Heart left ventricle (tissue), 16 donors: ENCODE data around the gene C6orf15. TPM values are rescaled to one million over a fixed set of nuclear protein-coding genes. Genes with fewer than 3 reads are reported as not detected.
A peak's percentile ranks its signal among the peaks of the same experiment; 100 is the strongest.

ENCODE experiments used
- ATAC-seq, 4 donors: fragments of 200-7000 bp; cut with Tn5 transposase; one replicate each; pipeline ENCODE4 v1.9.1; 2020 to 2022; ENCODE audit warnings: moderate library complexity in 4 of 4, mild to moderate bottlenecking in 3 of 4, moderate number of reproducible peaks in 1 of 4
- DNase-seq, 5 donors: peaks; one replicate each; pipeline ENCODE4 v3.0.0-alpha.2; 2020
- H3K27ac ChIP-seq, 12 donors: fragments of 200-600 bp; sonication (generic) in 4 of 12; one replicate each; pipeline versions ENCODE4 v1.5.0 to v1.8.0; 2016 to 2022; ENCODE audit warnings: mild to moderate bottlenecking in 2 of 12
- H3K27me3 ChIP-seq, 9 donors: fragments of 200-600 bp; sonication (generic) in 2 of 9; one replicate each; pipeline versions ENCODE4 v1.5.1 to v1.8.0; 2016 to 2022; ENCODE audit warnings: mild to moderate bottlenecking in 3 of 9
- H3K36me3 ChIP-seq, 9 donors: fragments of 200-600 bp; sonication (generic) in 2 of 9; one replicate each; pipeline versions ENCODE4 v1.5.0 to v1.8.0; 2018 to 2022; ENCODE audit warnings: mild to moderate bottlenecking in 2 of 9
- H3K4me1 ChIP-seq, 12 donors: fragments of 200-600 bp; sonication (generic) in 4 of 12; one replicate each; pipeline versions ENCODE4 v1.5.0 to v1.8.0; 2016 to 2022; ENCODE audit warnings: mild to moderate bottlenecking in 3 of 12
- H3K4me3 ChIP-seq, 12 donors: fragments of 200-600 bp; sonication (generic) in 4 of 12; one replicate each; pipeline versions ENCODE4 v1.5.0 to v1.8.0; 2017 to 2022; ENCODE audit warnings: mild to moderate bottlenecking in 9 of 12, moderate library complexity in 4 of 12
- H3K9me3 ChIP-seq, 12 donors: fragments of 200-600 bp; sonication (generic) in 4 of 12; one replicate each; pipeline versions ENCODE4 v1.5.0 to v1.8.0; 2016 to 2022; ENCODE audit warnings: mild to moderate bottlenecking in 1 of 12
- POLR2A ChIP-seq, 2 donors: fragments of 450-650 bp; IDR thresholded peaks; one replicate each; pipeline ENCODE4 v1.6.1; 2017; ENCODE audit warnings: antibody characterized with exemption in 2 of 2, mild to moderate bottlenecking in 2 of 2, moderate library complexity in 2 of 2
- WGBS, 4 donors: extraction: QIAGEN DNeasy Blood & Tissue Kit in 2 of 4; methylation state at CpG; one replicate each; pipeline versions ENCODE4 v1.1.5 to v1.1.7; 2013 to 2018; 5-methylcytosine and 5-hydroxymethylcytosine counted together
- intact Hi-C, 10 donors: fragments of 100-400 bp; cut with DNase I; formaldehyde crosslinking; loops; one replicate each; pipeline versions ENCODE4 v1.11.1 to v1.14.2; 2022
- polyA plus RNA-seq, 2 donors: library from polyadenylated mRNA; stranded (reverse); fragments of 200-250 nt; gene quantifications; one replicate each; pipeline ENCODE4 v1.2.3, GENCODE V29; 2013
- total RNA-seq, 9 donors: library from RNA; depleted of rRNA in 2 of 9; stranded (reverse); fragments of >200 nt in 2 of 9; fragmentation: NEBNext Ultra II Directional in 3 of 9; extraction: Animal tissue kit (Norgen Biotek cat#: 25700) in 3 of 9; gene quantifications; one replicate each; pipeline versions ENCODE4 v1.1.0 to v1.2.4, GENCODE V29; 2016 to 2023
- TF ChIP-seq, protein P1 (sequence below), 12 donors: fragments of 200-600 bp; sonication (generic) in 4 of 12; IDR thresholded peaks; one replicate each; pipeline versions ENCODE4 v1.5.0 to v1.8.0; 2018 to 2022; ENCODE audit warnings: antibody characterized with exemption in 12 of 12, mild to moderate bottlenecking in 5 of 12
- donor health status: ischemic (EF 13 %, LVEDD 7.1; RV severe dilation, severe dysfunction).
- donor health status: healthy with polysubstance abuse.
- donor health status: DM: no; HTN: yes; CAD: no.
- donor health status: DM: no; HTN: no; CAD: no.
- donor health status: ischemic (EF 25% LVEDD 6.9; RV normal size, moderate dysfunction).
- donor health status: ischemic (EF 25% LVEDD 5.7; RV mildly dilated, moderate dysfunction).
- donor health status: healthy.
- donor health status: DM: yes; HTN: yes; CAD: no.
- donor health status: ischemic (EF 35%, LVEDD 5.7; RV mildly dilated, moderate dysfunction).
- donor health status: nonischemic (EF 11% LVEDD 7.7; RV severe dilation, severe dysfunction).
- donor health status: DM: yes; HTN: yes; CAD: no.
- donor health status: PGD.
- donor health status: ischemic (EF 29% LVEDD 5.4; RV normal size, mild dysfunction).
- donor health status: nonischemic (EF 23%, LVEDD 6.1; RV moderate dilation, normal function).

C6orf15 gene
- total and polyA plus RNA-seq, 11 donors, result not detected

DNA sequence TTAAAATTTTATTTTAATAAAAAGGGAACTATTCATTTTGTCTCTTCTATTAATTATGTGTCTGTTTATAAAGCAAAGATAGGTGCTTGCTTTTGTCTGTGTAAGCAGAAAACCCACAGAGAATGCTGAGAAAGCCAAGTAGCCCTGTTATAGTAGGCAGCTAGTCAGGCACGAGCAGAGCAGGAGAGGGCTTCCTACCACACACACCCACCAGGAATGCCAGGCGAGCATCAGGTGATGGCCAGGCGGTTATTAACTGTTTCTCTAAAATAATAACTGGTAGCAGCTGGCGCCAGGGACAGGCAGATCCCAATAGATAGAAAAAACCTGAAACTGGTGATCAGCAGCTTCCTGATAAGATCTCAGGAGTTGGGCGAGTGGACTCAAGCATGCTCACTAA lies 15.7 kb downstream of the C6orf15 start:
- TF ChIP-seq, protein P1, sequence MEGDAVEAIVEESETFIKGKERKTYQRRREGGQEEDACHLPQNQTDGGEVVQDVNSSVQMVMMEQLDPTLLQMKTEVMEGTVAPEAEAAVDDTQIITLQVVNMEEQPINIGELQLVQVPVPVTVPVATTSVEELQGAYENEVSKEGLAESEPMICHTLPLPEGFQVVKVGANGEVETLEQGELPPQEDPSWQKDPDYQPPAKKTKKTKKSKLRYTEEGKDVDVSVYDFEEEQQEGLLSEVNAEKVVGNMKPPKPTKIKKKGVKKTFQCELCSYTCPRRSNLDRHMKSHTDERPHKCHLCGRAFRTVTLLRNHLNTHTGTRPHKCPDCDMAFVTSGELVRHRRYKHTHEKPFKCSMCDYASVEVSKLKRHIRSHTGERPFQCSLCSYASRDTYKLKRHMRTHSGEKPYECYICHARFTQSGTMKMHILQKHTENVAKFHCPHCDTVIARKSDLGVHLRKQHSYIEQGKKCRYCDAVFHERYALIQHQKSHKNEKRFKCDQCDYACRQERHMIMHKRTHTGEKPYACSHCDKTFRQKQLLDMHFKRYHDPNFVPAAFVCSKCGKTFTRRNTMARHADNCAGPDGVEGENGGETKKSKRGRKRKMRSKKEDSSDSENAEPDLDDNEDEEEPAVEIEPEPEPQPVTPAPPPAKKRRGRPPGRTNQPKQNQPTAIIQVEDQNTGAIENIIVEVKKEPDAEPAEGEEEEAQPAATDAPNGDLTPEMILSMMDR (IDR thresholded peaks at IDR 0.05), result no peak
- no peak for TF ChIP-seq POLR2A (IDR thresholded peaks at IDR 0.05)
- DNase-seq (no peak), ATAC-seq (no peak)
- Histone ChIP-seq H3K9me3 (no peaks in the 10 kb centered on the region), H3K27ac (no peak overlapping the region), H3K4me1 (peaks cover 0 to 20% (median 7%) of the 10 kb centered on the region in 12 donors), H3K27me3 (no peaks in the 10 kb centered on the region), H3K4me3 (no peak overlapping the region), H3K36me3 (no peaks in the 10 kb centered on the region)
- intact Hi-C loops, result no loop called here
- 80 to 90% (median 85%) methylated on average over 5 of the region's 5 CpGs for WGBS, 4 donors

DNA sequence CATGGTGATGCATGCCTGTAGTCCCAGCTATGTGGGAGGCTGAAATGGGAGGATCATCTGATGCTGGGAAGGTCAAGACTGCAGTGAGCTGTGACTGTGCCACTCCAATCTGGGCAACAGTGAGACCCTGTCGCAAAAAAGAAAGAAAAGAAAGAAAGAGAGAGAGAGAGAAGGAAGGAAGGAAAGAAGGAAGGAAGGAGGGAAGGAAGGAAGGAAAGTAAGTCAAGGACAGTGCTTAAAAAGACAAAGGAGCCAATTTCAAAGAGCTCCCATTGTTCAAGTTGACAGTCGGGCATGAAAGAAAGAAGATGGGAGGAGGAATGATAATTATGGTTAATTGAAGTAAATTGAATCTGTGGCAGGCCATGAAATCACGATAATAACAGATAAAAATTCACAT lies 16.2 kb downstream of the C6orf15 start:
- Histone ChIP-seq H3K36me3 (no peaks in the 10 kb centered on the region), H3K9me3 (no peaks in the 10 kb centered on the region), H3K4me1 (peaks cover 0 to 20% (median 7%) of the 10 kb centered on the region in 12 donors), H3K4me3 (no peak overlapping the region), H3K27ac (no peak overlapping the region), H3K27me3 (no peaks in the 10 kb centered on the region)
- intact Hi-C loops, result no loop called here
- TF ChIP-seq, protein P1 (IDR thresholded peaks at IDR 0.05), result no peak
- TF ChIP-seq POLR2A (IDR thresholded peaks at IDR 0.05), result no peak
- WGBS, 4 donors, result 71 to 78% (median 74%) methylated on average over 3 of the region's 3 CpGs
- ATAC-seq (no peak), DNase-seq (no peak)

DNA sequence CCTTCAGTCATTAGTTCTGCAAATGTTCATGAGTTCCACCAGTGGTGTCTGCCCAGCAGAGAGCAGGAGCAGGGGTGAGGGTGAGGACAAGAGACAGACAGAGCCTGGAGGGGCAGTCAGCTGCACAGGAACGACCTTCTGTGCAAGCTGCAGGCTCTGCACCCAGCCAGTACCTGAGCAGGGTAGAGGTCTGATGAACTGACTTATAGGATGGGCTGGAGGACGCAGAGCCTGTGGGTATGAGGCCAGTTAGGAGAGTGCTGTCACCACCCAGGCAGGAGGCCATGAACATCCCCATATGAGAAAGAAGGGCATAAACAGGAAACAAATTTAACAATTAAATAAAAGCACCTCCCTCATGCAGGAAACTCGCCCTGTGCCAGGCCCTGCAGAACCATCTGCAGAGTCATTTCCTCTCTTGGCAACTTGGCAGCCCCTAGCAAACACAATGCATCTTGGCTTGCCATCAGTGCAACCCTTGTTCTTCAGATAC lies 17.9 kb downstream of the C6orf15 start:
- Histone ChIP-seq H3K4me1 (peaks cover 0 to 20% (median 7%) of the 10 kb centered on the region in 12 donors), H3K27ac (peak overlapping the region in 8 of 12 donors; percentile 7 to 67 (median 42)), H3K27me3 (no peaks in the 10 kb centered on the region), H3K36me3 (no peaks in the 10 kb centered on the region), H3K9me3 (no peaks in the 10 kb centered on the region), H3K4me3 (no peak overlapping the region)
- intact Hi-C loops, result no loop called here
- 55 to 65% (median 56%) methylated on average over 3 of the region's 3 CpGs for WGBS, 4 donors
- DNase-seq (no peak), ATAC-seq (peak; percentile 22 to 49 (median 32))
- TF ChIP-seq POLR2A (IDR thresholded peaks at IDR 0.05), result no peak
- TF ChIP-seq, protein P1 (IDR thresholded peaks at IDR 0.05), result no peak

DNA sequence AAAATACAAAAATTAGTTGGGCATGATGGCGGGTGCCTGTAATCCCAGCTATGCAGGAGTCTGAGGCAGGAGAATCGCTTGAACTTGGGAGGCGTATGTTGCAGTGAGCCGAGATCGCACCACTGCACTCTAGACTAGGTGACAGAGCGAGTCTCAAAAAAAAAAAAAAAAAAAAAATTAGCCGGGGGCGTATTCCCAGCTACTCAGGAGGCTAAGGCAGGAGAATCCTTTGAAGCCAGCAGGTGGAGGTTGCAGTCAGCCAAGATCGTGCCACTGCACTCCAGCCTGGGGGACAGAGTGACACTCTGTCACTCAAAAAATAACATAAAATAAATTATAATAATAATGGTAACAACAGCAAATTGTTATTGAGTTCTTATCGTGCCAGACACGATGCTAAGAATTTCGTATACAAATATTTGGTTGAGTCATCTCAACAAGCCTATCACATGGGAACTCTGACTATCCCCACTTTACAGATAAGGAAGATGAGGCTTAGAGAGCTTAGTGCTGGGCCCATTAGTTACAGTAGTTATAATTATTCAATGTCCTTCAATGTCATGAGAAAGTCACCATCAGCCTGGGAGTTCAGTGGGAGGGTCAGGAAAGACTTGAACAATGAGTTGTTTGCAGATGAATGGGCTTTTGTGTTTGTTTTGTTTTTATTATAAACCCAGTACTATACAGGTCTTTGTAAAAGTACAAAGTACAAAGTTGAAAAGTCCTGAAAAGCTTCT lies 19.4 kb downstream of the C6orf15 start:
- H3K27me3 ChIP-seq, result no peaks in the 10 kb centered on the region
- no peak for TF ChIP-seq POLR2A (IDR thresholded peaks at IDR 0.05)
- TF ChIP-seq, protein P1 (IDR thresholded peaks at IDR 0.05), result no peak
- intact Hi-C loops, result no loop called here

More for the DNA sequence above, 19.4 kb downstream of the C6orf15 start:
- H3K4me3 ChIP-seq, result no peak overlapping the region
- ATAC-seq (peak in 1 of 4 donors; percentile 14), DNase-seq (no peak)
- H3K36me3 ChIP-seq, result no peaks in the 10 kb centered on the region
- 83 to 89% (median 85%) methylated on average over 12 of the region's 12 CpGs for WGBS, 4 donors
- peaks cover 0 to 20% (median 7%) of the 10 kb centered on the region in 12 donors for H3K4me1 ChIP-seq
- H3K9me3 ChIP-seq, result no peaks in the 10 kb centered on the region
- peak overlapping the region in 3 of 12 donors; percentile 3 to 38 (median 29) for H3K27ac ChIP-seq
